H1 (cell line): ENCODE measurements around the gene TRIM41. TPM values are rescaled to one million over a fixed set of nuclear protein-coding genes. Genes with fewer than 3 reads are reported as not detected.

Source experiments
- CTCF ChIA-PET: fragments of 300-600 bp; sonication (Branson Sonifier 250); formaldehyde crosslinking; loops from one replicate; lab custom pipeline; 2021; ENCODE audit not compliant: partially characterized antibody; lab: Charles Lee
- POLR2A ChIA-PET: fragments of 300-600 bp; sonication (Branson Sonifier 250); formaldehyde crosslinking; loops from one replicate; lab custom pipeline; 2021; ENCODE audit warnings: inconsistent platforms; ENCODE audit not compliant: partially characterized antibody; lab: Charles Lee
- DNase-seq, 2 experiments: peaks; one replicate each; pipeline versions ENCODE4 v3.0.0 to v3.0.0-alpha.2; 2010 to 2022; ENCODE audit warnings: low spot score in 2 of 2, low read depth in 1 of 2, mixed read lengths in 1 of 2
- FAIRE-seq: peaks from 2 replicates; lab custom pipeline; 2011; peaks lifted over from hg19 to GRCh38; lab: Jason Lieb, UNC
- H2AFZ ChIP-seq: 2 replicates; pipeline ENCODE4 v1.8.1; 2012; ENCODE audit warnings: low read length, inconsistent platforms
- H2AK5ac ChIP-seq: 2 replicates; pipeline ENCODE4 v1.6.1; 2013; ENCODE audit warnings: low read depth, low read length
- H2BK120ac ChIP-seq: replicated peaks from 2 replicates; pipeline ENCODE3; 2013; ENCODE audit warnings: low read depth, low read length, inconsistent platforms
- H2BK12ac ChIP-seq: 2 replicates; pipeline ENCODE4 v1.6.1; 2013; ENCODE audit warnings: low read depth, low read length
- H2BK15ac ChIP-seq: 2 replicates; pipeline ENCODE4 v1.6.1; 2013; ENCODE audit warnings: low read length
- H2BK20ac ChIP-seq: 2 replicates; pipeline ENCODE4 v1.6.1; 2013; ENCODE audit warnings: low read length
- H2BK5ac ChIP-seq: 2 replicates; pipeline ENCODE4 v1.6.1; 2013; ENCODE audit warnings: low read depth, low read length
- H3K14ac ChIP-seq: 2 replicates; pipeline ENCODE4 v1.6.1; 2013; ENCODE audit warnings: inconsistent platforms; ENCODE audit not compliant: insufficient read length
- H3K18ac ChIP-seq: 2 replicates; pipeline ENCODE4 v1.6.1; 2013; ENCODE audit warnings: low read length; ENCODE audit errors: extremely low read depth
- H3K23ac ChIP-seq: 2 replicates; pipeline ENCODE4 v1.6.1; 2013; ENCODE audit warnings: inconsistent platforms; ENCODE audit not compliant: insufficient read length
- H3K23me2 ChIP-seq: 2 replicates; pipeline ENCODE4 v1.6.1; 2013; ENCODE audit warnings: low read depth, low read length
- H3K27ac ChIP-seq: 2 replicates; pipeline ENCODE4 v1.6.1; 2011; ENCODE audit warnings: low read depth, low read length, inconsistent platforms
- H3K27me3 ChIP-seq, 4 experiments: replicated peaks in 1 of 4; 1 replicate in 1 of 4; 2 replicates in 3 of 4; pipeline versions ENCODE4 v1.6.1 to v1.8.1; 2011 to 2013; ENCODE audit warnings: low read length in 3 of 4, mild to moderate bottlenecking in 3 of 4, inconsistent platforms in 2 of 4, mixed read lengths in 2 of 4, moderate library complexity in 1 of 4; ENCODE audit not compliant: control insufficient read depth in 3 of 4, insufficient read depth in 3 of 4; ENCODE audit errors: extremely low read depth in 1 of 4
- H3K36me3 ChIP-seq, 4 experiments: 2 replicates each; pipeline versions ENCODE4 v1.6.1 to v1.8.1; 2011 to 2013; ENCODE audit warnings: mild to moderate bottlenecking in 4 of 4, low read length in 3 of 4, moderate library complexity in 2 of 4, control low read depth in 1 of 4, inconsistent platforms in 1 of 4; ENCODE audit not compliant: insufficient read depth in 4 of 4, control insufficient read depth in 2 of 4
- H3K4ac ChIP-seq: replicated peaks from 2 replicates; pipeline ENCODE3; 2013; ENCODE audit warnings: low read length, low read depth, mixed read lengths, inconsistent platforms; ENCODE audit not compliant: insufficient read length
- H3K4me1 ChIP-seq, 4 experiments: replicated peaks in 1 of 4; 1 replicate in 1 of 4; 2 replicates in 3 of 4; pipeline versions ENCODE4 v1.6.1 to v1.8.1; 2011 to 2013; ENCODE audit warnings: low read length in 3 of 4, inconsistent platforms in 2 of 4, mixed read lengths in 1 of 4; ENCODE audit not compliant: insufficient read depth in 4 of 4, control insufficient read depth in 3 of 4
- H3K4me2 ChIP-seq, 2 experiments: 2 replicates each; pipeline versions ENCODE4 v1.6.1 to v1.8.1; 2011 to 2013; ENCODE audit warnings: low read depth in 2 of 2, low read length in 2 of 2, control low read depth in 1 of 2, inconsistent platforms in 1 of 2, mild to moderate bottlenecking in 1 of 2; ENCODE audit not compliant: insufficient read depth in 1 of 2
- H3K4me3 ChIP-seq, 4 experiments: fragments of 200-600, 300-600 bp in 1 of 4; sonication (generic), shearing (Covaris generic), sonication (Bioruptor Twin) in 1 of 4; 2 replicates each; pipeline versions ENCODE4 v1.5.1 to v1.8.1; 2011 to 2016; ENCODE audit warnings: low read length in 4 of 4, low read depth in 3 of 4, control low read depth in 2 of 4, inconsistent platforms in 2 of 4, mild to moderate bottlenecking in 2 of 4, mixed read lengths in 1 of 4, moderate library complexity in 1 of 4; ENCODE audit not compliant: insufficient read depth in 2 of 4; ENCODE audit errors: extremely low read depth in 1 of 4
- H3K56ac ChIP-seq: replicated peaks from 2 replicates; pipeline ENCODE3; 2013; ENCODE audit warnings: low read depth, mild to moderate bottlenecking, mixed read lengths, low read length, inconsistent platforms; ENCODE audit not compliant: insufficient read length
- H3K79me1 ChIP-seq: 2 replicates; pipeline ENCODE4 v1.6.1; 2013; ENCODE audit warnings: low read depth, low read length, control low read depth
- H3K79me2 ChIP-seq, 2 experiments: 2 replicates each; pipeline versions ENCODE4 v1.6.1 to v1.8.1; 2012 to 2013; ENCODE audit warnings: low read length in 2 of 2, mild to moderate bottlenecking in 2 of 2, inconsistent platforms in 1 of 2; ENCODE audit not compliant: insufficient read depth in 2 of 2, control insufficient read depth in 1 of 2
- H3K9ac ChIP-seq, 4 experiments: replicated peaks in 1 of 4; 1 replicate in 1 of 4; 2 replicates in 3 of 4; pipeline versions ENCODE4 v1.6.1 to v1.8.1; 2011 to 2013; ENCODE audit warnings: low read depth in 3 of 4, low read length in 3 of 4, control low read depth in 2 of 4, mild to moderate bottlenecking in 2 of 4, moderate library complexity in 2 of 4, inconsistent platforms in 1 of 4; ENCODE audit errors: extremely low read depth in 1 of 4
- H3K9me3 ChIP-seq, 2 experiments: 2 replicates each; pipeline versions ENCODE4 v1.6.1 to v1.8.1; 2012 to 2013; ENCODE audit warnings: mild to moderate bottlenecking in 2 of 2, moderate library complexity in 2 of 2, control low read depth in 1 of 2, inconsistent platforms in 1 of 2, low read depth in 1 of 2, low read length in 1 of 2, mixed read lengths in 1 of 2; ENCODE audit not compliant: insufficient read depth in 2 of 2
- H4K20me1 ChIP-seq, 2 experiments: replicated peaks in 1 of 2; 2 replicates each; pipeline versions ENCODE3 to v1.8.1; 2011 to 2013; ENCODE audit warnings: inconsistent platforms in 2 of 2, low read length in 2 of 2, mild to moderate bottlenecking in 1 of 2; ENCODE audit not compliant: insufficient read depth in 2 of 2, control insufficient read depth in 1 of 2
- H4K5ac ChIP-seq: 2 replicates; pipeline ENCODE4 v1.6.1; 2013; ENCODE audit warnings: low read length, low read depth, mixed read lengths, inconsistent platforms; ENCODE audit not compliant: insufficient read length
- H4K8ac ChIP-seq: 2 replicates; pipeline ENCODE4 v1.8.0; 2013; ENCODE audit warnings: mild to moderate bottlenecking, moderate library complexity, low read length, inconsistent platforms; ENCODE audit not compliant: insufficient read depth; ENCODE audit errors: extremely low read depth
- H4K91ac ChIP-seq: replicated peaks from 2 replicates; pipeline ENCODE3; 2013; ENCODE audit warnings: low read length, mixed read lengths, inconsistent platforms; ENCODE audit not compliant: insufficient read length
- RBBP5 ChIP-seq: IDR thresholded peaks from 2 replicates; pipeline ENCODE4 v1.7.1; 2012; ENCODE audit warnings: low read depth, mild to moderate bottlenecking, inconsistent platforms, low read length, moderate library complexity, borderline replicate concordance
- WGBS, 2 experiments: shearing (Covaris generic) in 1 of 2; methylation state at CpG; one replicate each; pipeline versions ENCODE4 v1.1.6 to v1.1.7; 2013 to 2015; ENCODE audit warnings: low lambda C conversion rate in 2 of 2, mixed read lengths in 2 of 2, inconsistent platforms in 1 of 2, low coverage in 1 of 2, missing lambda C conversion rate in 1 of 2; ENCODE audit not compliant: insufficient replicate concordance in 2 of 2, insufficient coverage in 1 of 2, insufficient read length in 1 of 2; ENCODE audit errors: extremely low coverage in 1 of 2, missing lambda C conversion rate in 1 of 2; 5-methylcytosine and 5-hydroxymethylcytosine counted together
- polyA plus RNA-seq, 7 experiments: library from polyadenylated mRNA; depleted of rRNA in 3 of 7; stranded (reverse) in 5 of 7; unstranded in 2 of 7; fragments of >200 nt in 5 of 7; fragments of 200-250 nt in 2 of 7; gene quantifications; 1 replicate in 5 of 7; 2 replicates in 1 of 7; 4 replicates in 1 of 7; pipeline versions ENCODE4 v1.2.1 to v1.2.3, GENCODE V29; 2011 to 2013; ENCODE audit warnings: missing spikeins in 2 of 7, mixed read lengths in 2 of 7
- total RNA-seq: library from RNA; stranded (reverse); fragmentation: NEBNext Ultra II Directional; extraction: Animal tissue kit (Norgen Biotek cat#: 25700); gene quantifications from 2 replicates; pipeline ENCODE4 v1.2.1, GENCODE V29; 2021

TRIM41 gene
- total and polyA plus RNA-seq, 2 of the 8 experiments (the other 6 are each of a cell fraction or from before 2014, with no cell fraction given): 12.9 to 21.6 TPM

DNA sequence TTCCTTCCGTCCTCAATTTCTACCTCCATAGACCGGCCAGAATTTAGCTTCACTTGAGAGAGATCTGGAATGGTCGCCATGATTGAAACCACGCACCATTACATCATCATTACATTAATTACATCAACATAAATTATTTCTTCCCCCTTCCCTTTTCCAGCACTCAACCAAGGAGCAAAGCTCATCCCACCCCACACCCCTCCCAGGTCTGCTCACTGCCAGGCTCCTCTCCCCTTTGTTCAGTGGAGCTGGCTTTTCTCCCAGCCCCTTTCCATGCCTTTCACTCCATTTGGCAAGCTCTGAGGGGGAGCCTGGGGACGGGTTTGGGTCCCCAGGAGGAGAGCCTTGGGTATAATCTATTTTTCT is 12.2 kb downstream of the TRIM41 start:
- H3K14ac ChIP-seq: no peak overlapping the region
- no peaks in the 10 kb centered on the region for H3K27me3 ChIP-seq
- H3K9me3 ChIP-seq: no peaks in the 10 kb centered on the region
- no peak overlapping the region for H2AK5ac ChIP-seq
- H3K56ac ChIP-seq: no peak overlapping the region
- H3K79me1 ChIP-seq: no peaks in the 10 kb centered on the region
- no peak overlapping the region for H4K91ac ChIP-seq
- FAIRE-seq (no peak), DNase-seq (no peak)
- peaks cover 0 to 6% (median 0%) of the 10 kb centered on the region in 4 experiments; a peak in 3 of 7 replicates for H3K4me1 ChIP-seq
- no peak overlapping the region for H3K4ac ChIP-seq
- no peak overlapping the region for H2AFZ ChIP-seq
- ChIA-PET CTCF (interaction anchor here (1.2 kb wide), 2 partner anchors 14 to 17 kb away, joined by 4 read pairs; no protein-coding TSS in a partner anchor), POLR2A (interaction anchor here (1.6 to 34.2 kb wide), 10 partner anchors 2 to 61 kb away, joined by 4 to 1334 read pairs (median 14); partner anchors contain the start of genes RACK1, TRIM41, TRIM52 and TRIM7)
- H3K9ac ChIP-seq: no peak overlapping the region
- peaks cover 38 to 85% (median 55%) of the 10 kb centered on the region in 4 experiments for H3K36me3 ChIP-seq
- no peak overlapping the region for H3K23ac ChIP-seq
- no peak overlapping the region for H4K8ac ChIP-seq
- no peak overlapping the region for H2BK5ac ChIP-seq
- no peak overlapping the region for H3K4me3 ChIP-seq
- H3K27ac ChIP-seq: no peak overlapping the region
- H3K79me2 ChIP-seq: peaks cover 0 to 7% of the 10 kb centered on the region in 2 experiments; a peak in 1 of 4 replicates
- no peak overlapping the region for H2BK15ac ChIP-seq
- peaks cover 16 to 30% of the 10 kb centered on the region in 2 experiments for H4K20me1 ChIP-seq
- H4K5ac ChIP-seq: no peak overlapping the region
- no peaks in the 10 kb centered on the region for H3K23me2 ChIP-seq
- H2BK120ac ChIP-seq: no peak overlapping the region
- H3K4me2 ChIP-seq: no peak overlapping the region
- 93 to 100% methylated on average over 1 to 5 of the region's 5 CpGs for WGBS, 2 experiments
- no peak overlapping the region for H2BK20ac ChIP-seq
- no peak overlapping the region for H3K18ac ChIP-seq
- no peak overlapping the region for H2BK12ac ChIP-seq
- TF ChIP-seq RBBP5: no peak
